GM18861 (cell line): ENCODE results near the gene PTGES3L.
"Not testable (repeated sequence)": the region's sequence is repeated elsewhere in the genome, so short reads cannot be mapped to it uniquely, and the experiment has no call there.

Experiments
- ATAC-seq: cut with Tn5 transposase; IDR thresholded peaks from one replicate; pipeline ENCODE4 v1.9.1; 2021; ENCODE audit not compliant: unreplicated experiment

Gene PTGES3L

GRCh38 chr17:42982266-42982665 is 2.4 kb upstream of the PTGES3L start:
- ATAC-seq: no peak

GRCh38 chr17:42980766-42981397 is 1.0 kb upstream of the PTGES3L start:
- ATAC-seq: peak; percentile 34

GRCh38 chr17:42980274-42980765 is 440 bp upstream of the PTGES3L start, which contains the start of gene RUNDC1:
TSS of gene RUNDC1 (plus strand) at chr17:42980565. CDS start at chr17:42980577, 12 bp downstream.
- ATAC-seq: peak; percentile 43

GRCh38 chr17:42975701-42976100 is 4.2 kb downstream of the PTGES3L start:
- not testable (repeated sequence) for ATAC-seq

GRCh38 chr17:42975265-42975664 is 4.6 kb downstream of the PTGES3L start:
- no peak for ATAC-seq

- not testable (repeated sequence) for ATAC-seq
These were observed 6.6 kb downstream of the PTGES3L start for GRCh38 chr17:42973323-42973722.

- no peak for ATAC-seq
These were observed 8.3 kb downstream of the PTGES3L start for GRCh38 chr17:42971589-42971988.

- ATAC-seq: no peak
These were observed 10.8 kb downstream of the PTGES3L start for GRCh38 chr17:42969001-42969581.

- ATAC-seq: no peak
These were observed 12.0 kb downstream of the PTGES3L start for GRCh38 chr17:42967925-42968324.

GRCh38 chr17:42964161-42964932 is 15.5 kb downstream of the PTGES3L start, which contains the start of gene AARSD1:
TSS of gene AARSD1 (minus strand) at chr17:42964454. CDS start at chr17:42964440, 14 bp downstream.
- ATAC-seq: peak; percentile 77

GRCh38 chr17:42953669-42954068 is 26.2 kb downstream of the PTGES3L start:
- no peak for ATAC-seq

GRCh38 chr17:42950044-42950783 is 29.7 kb downstream of the PTGES3L start:
- no peak for ATAC-seq

- ATAC-seq: no peak
These were observed 33.1 kb downstream of the PTGES3L start for GRCh38 chr17:42946812-42947211.

GRCh38 chr17:42944211-42944610 is 35.7 kb downstream of the PTGES3L start:
- no peak for ATAC-seq

GRCh38 chr17:42937712-42938596 is 41.9 kb downstream of the PTGES3L start:
- ATAC-seq: no peak

- peak; percentile 9 for ATAC-seq
These were observed 50.4 kb downstream of the PTGES3L start for GRCh38 chr17:42929497-42929844.

- ATAC-seq: peak; percentile 73
These were observed 51.0 kb downstream of the PTGES3L start for GRCh38 chr17:42928714-42929496.

- no peak for ATAC-seq
These were observed 55.0 kb downstream of the PTGES3L start for GRCh38 chr17:42924891-42925290.

- not testable (repeated sequence) for ATAC-seq
These were observed 56.4 kb downstream of the PTGES3L start for GRCh38 chr17:42923472-42923871.
